ENCODE data around the gene TSPAN32.
"Not testable (repeated sequence)": the region's sequence is repeated elsewhere in the genome, so short reads cannot be mapped to it uniquely, and the experiment has no call there.

The TSPAN32 gene

GRCh38 chr11:2328656-2329354 lies 27.0 kb downstream of the TSPAN32 start:
- Mint-ChIP-seq H3K4me3 (no peak overlapping the region), H3K4me1 (ENCODE audit: low read depth) (no peaks in the 10 kb centered on the region), H3K27me3 (peaks cover 59% of the 10 kb centered on the region), H3K9me3 (peaks cover 25% of the 10 kb centered on the region), H3K27ac (no peak overlapping the region), H3K36me3 (ENCODE audit: low read depth) (peaks cover 10% of the 10 kb centered on the region)
- intact Hi-C loops (cut with micrococcal nuclease): no loop called here

- Mint-ChIP-seq H3K4me3 (no peak overlapping the region), H3K36me3 (ENCODE audit: low read depth) (peaks cover 10% of the 10 kb centered on the region), H3K4me1 (ENCODE audit: low read depth) (no peaks in the 10 kb centered on the region), H3K27me3 (peaks cover 56% of the 10 kb centered on the region), H3K27ac (no peak overlapping the region), H3K9me3 (peaks cover 25% of the 10 kb centered on the region)
- intact Hi-C loops (cut with micrococcal nuclease): no loop called here
These were observed 27.7 kb downstream of the TSPAN32 start for GRCh38 chr11:2329551-2329950.

DNA sequence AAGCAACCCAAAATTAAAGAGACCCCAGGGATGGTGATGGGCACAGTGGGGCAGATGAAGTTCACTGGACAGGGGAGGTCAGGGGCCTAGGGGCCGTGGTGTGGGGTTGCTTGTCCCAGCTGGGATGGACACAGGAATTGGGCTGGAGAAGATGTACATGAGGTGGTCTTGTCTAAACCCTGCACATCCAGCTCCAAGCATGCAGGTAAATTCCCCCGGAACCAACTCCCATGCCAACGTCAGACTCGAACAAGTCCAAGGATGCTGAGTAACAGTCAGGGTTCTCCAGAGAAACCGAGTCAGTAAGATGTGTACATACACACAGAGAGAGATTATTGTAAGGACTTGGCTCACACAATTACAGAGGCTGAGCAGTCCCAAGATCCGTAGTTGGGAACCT lies 28.9 kb downstream of the TSPAN32 start:
- Mint-ChIP-seq H3K4me1 (ENCODE audit: low read depth) (peaks cover 5% of the 10 kb centered on the region), H3K27ac (no peak overlapping the region), H3K9me3 (peaks cover 25% of the 10 kb centered on the region), H3K36me3 (ENCODE audit: low read depth) (peaks cover 10% of the 10 kb centered on the region), H3K27me3 (peaks cover 51% of the 10 kb centered on the region), H3K4me3 (no peak overlapping the region)
- intact Hi-C loops (cut with micrococcal nuclease): no loop called here

DNA sequence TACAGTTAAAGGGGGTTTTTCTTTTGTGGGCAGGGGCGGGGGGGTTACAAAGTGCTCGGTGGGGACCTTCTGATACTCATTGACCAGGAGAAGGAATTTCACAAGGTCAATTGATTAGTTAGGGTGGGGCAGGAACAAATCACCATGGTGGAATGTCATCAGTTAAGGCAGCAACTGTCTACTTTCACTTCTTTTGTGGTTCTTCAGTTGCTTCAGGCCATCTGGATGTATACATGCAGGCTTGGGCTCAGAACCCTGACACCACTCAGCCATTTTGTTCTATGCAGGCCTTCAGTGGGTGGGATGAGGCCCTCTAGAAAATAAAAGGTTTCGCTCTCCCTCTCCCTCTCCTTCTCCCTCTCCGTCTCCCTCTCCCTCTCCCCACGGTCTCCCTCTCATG lies 29.6 kb downstream of the TSPAN32 start:
- Mint-ChIP-seq H3K27me3 (peaks cover 51% of the 10 kb centered on the region), H3K4me1 (ENCODE audit: low read depth) (peaks cover 6% of the 10 kb centered on the region), H3K4me3 (no peak overlapping the region), H3K27ac (no peak overlapping the region), H3K36me3 (ENCODE audit: low read depth) (peaks cover 10% of the 10 kb centered on the region), H3K9me3 (peaks cover 25% of the 10 kb centered on the region)
- intact Hi-C loops (cut with micrococcal nuclease): no loop called here

- H3K4me1 Mint-ChIP-seq (ENCODE audit: low read depth): peaks cover 14% of the 10 kb centered on the region
- H3K4me3 Mint-ChIP-seq; H3K36me3 Mint-ChIP-seq (ENCODE audit: low read depth); intact Hi-C loops (cut with micrococcal nuclease); H3K27ac Mint-ChIP-seq: not testable (repeated sequence)
- H3K27me3 Mint-ChIP-seq: peaks cover 53% of the 10 kb centered on the region
- peaks cover 25% of the 10 kb centered on the region for H3K9me3 Mint-ChIP-seq
These were observed 30.8 kb downstream of the TSPAN32 start for GRCh38 chr11:2332569-2332968.

GRCh38 chr11:2333486-2334205 lies 31.8 kb downstream of the TSPAN32 start:
- H3K36me3 Mint-ChIP-seq (ENCODE audit: low read depth); H3K4me3 Mint-ChIP-seq; H3K27ac Mint-ChIP-seq; intact Hi-C loops (cut with micrococcal nuclease): not testable (repeated sequence)
- Mint-ChIP-seq H3K4me1 (ENCODE audit: low read depth) (peaks cover 24% of the 10 kb centered on the region), H3K9me3 (peaks cover 25% of the 10 kb centered on the region), H3K27me3 (peaks cover 50% of the 10 kb centered on the region)

GRCh38 chr11:2335286-2335685 lies 33.5 kb downstream of the TSPAN32 start:
- Mint-ChIP-seq H3K4me1 (ENCODE audit: low read depth) (peaks cover 28% of the 10 kb centered on the region), H3K9me3 (peaks cover 15% of the 10 kb centered on the region), H3K27me3 (peaks cover 46% of the 10 kb centered on the region)
- intact Hi-C loops (cut with micrococcal nuclease); H3K36me3 Mint-ChIP-seq (ENCODE audit: low read depth); H3K4me3 Mint-ChIP-seq; H3K27ac Mint-ChIP-seq: not testable (repeated sequence)

- H3K36me3 Mint-ChIP-seq (ENCODE audit: low read depth); H3K9me3 Mint-ChIP-seq; intact Hi-C loops (cut with micrococcal nuclease); H3K27ac Mint-ChIP-seq; H3K4me3 Mint-ChIP-seq: not testable (repeated sequence)
- Mint-ChIP-seq H3K27me3 (peaks cover 54% of the 10 kb centered on the region), H3K4me1 (ENCODE audit: low read depth) (peaks cover 28% of the 10 kb centered on the region)
These were observed 36.9 kb downstream of the TSPAN32 start for GRCh38 chr11:2338760-2339159.

- intact Hi-C loops (cut with micrococcal nuclease): no loop called here
These were observed 40.7 kb downstream of the TSPAN32 start for GRCh38 chr11:2342557-2342956.

GRCh38 chr11:2342981-2343380 lies 41.2 kb downstream of the TSPAN32 start:
- H3K4me3 Mint-ChIP-seq: no peak overlapping the region

More at GRCh38 chr11:2342557-2342956, 40.7 kb downstream of the TSPAN32 start:
- peaks cover 14% of the 10 kb centered on the region for H3K4me1 Mint-ChIP-seq (ENCODE audit: low read depth)
- no peak overlapping the region for H3K27ac Mint-ChIP-seq
- no peak overlapping the region for H3K4me3 Mint-ChIP-seq
- peaks cover 30% of the 10 kb centered on the region for H3K9me3 Mint-ChIP-seq
- H3K36me3 Mint-ChIP-seq (ENCODE audit: low read depth): no peaks in the 10 kb centered on the region
- peaks cover 52% of the 10 kb centered on the region for H3K27me3 Mint-ChIP-seq

DNA sequence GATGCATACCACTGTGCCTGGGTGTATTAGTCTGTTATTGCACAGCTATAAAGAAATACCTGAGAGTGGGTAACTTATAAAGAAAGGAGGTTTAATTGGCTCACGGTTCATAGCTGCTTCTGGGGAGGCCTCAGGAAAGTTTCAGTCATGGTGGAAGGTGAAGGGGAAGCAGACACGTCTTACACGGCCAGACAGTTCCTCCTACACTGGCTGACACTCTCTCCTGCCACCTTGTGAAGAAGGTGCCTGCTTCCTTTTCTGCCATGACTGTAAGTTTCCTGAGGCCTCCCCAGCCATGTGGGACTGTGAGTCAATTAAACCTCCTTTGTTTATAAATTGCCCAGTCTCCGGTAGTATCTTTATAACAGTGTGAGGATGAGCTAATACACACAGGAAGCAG lies 41.7 kb downstream of the TSPAN32 start:
- Mint-ChIP-seq H3K27me3 (peaks cover 53% of the 10 kb centered on the region), H3K36me3 (ENCODE audit: low read depth) (no peaks in the 10 kb centered on the region), H3K9me3 (peaks cover 30% of the 10 kb centered on the region), H3K4me3 (no peak overlapping the region), H3K27ac (no peak overlapping the region), H3K4me1 (ENCODE audit: low read depth) (peaks cover 5% of the 10 kb centered on the region)
- intact Hi-C loops (cut with micrococcal nuclease): no loop called here

More at GRCh38 chr11:2342981-2343380, 41.2 kb downstream of the TSPAN32 start:
- Mint-ChIP-seq H3K36me3 (ENCODE audit: low read depth) (no peaks in the 10 kb centered on the region), H3K9me3 (peaks cover 30% of the 10 kb centered on the region), H3K27ac (no peak overlapping the region), H3K4me1 (ENCODE audit: low read depth) (peaks cover 10% of the 10 kb centered on the region), H3K27me3 (peaks cover 49% of the 10 kb centered on the region)
- intact Hi-C loops (cut with micrococcal nuclease): no loop called here

- Mint-ChIP-seq H3K4me1 (ENCODE audit: low read depth) (no peaks in the 10 kb centered on the region), H3K36me3 (ENCODE audit: low read depth) (no peaks in the 10 kb centered on the region), H3K27ac (no peak overlapping the region), H3K4me3 (no peak overlapping the region), H3K9me3 (peaks cover 30% of the 10 kb centered on the region), H3K27me3 (peaks cover 48% of the 10 kb centered on the region)
- intact Hi-C loops (cut with micrococcal nuclease): no loop called here
These were observed 43.2 kb downstream of the TSPAN32 start for GRCh38 chr11:2345050-2345449.

DNA sequence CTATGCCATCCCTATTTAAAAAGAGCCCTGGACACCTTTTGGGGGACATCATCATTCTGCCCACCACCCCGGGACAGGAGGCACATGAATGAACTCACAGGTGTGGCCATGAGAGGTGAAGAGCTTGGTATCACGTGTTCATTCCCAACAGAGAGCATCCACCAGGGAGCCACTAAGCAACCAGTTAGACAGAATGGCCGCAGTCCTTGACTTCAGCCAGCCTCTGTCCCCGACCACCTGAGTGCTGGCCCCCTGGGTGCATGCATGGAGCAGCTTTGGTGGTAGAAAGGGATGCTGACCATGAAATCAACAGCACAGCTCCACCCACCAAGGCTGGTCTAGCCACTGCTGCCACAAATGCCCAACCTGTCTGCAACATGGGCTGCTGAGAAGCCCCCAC lies 44.2 kb downstream of the TSPAN32 start:
- H3K27ac Mint-ChIP-seq: no peak overlapping the region
- no peaks in the 10 kb centered on the region for H3K4me1 Mint-ChIP-seq (ENCODE audit: low read depth)
- H3K4me3 Mint-ChIP-seq: no peak overlapping the region
- no peaks in the 10 kb centered on the region for H3K36me3 Mint-ChIP-seq (ENCODE audit: low read depth)
- peaks cover 30% of the 10 kb centered on the region for H3K9me3 Mint-ChIP-seq
- intact Hi-C loops (cut with micrococcal nuclease): no loop called here
- H3K27me3 Mint-ChIP-seq: peaks cover 51% of the 10 kb centered on the region

GRCh38 chr11:2346586-2347307 lies 44.9 kb downstream of the TSPAN32 start:
- peaks cover 30% of the 10 kb centered on the region for H3K9me3 Mint-ChIP-seq
- H3K4me1 Mint-ChIP-seq (ENCODE audit: low read depth): no peaks in the 10 kb centered on the region
- intact Hi-C loops (cut with micrococcal nuclease): no loop called here
- H3K36me3 Mint-ChIP-seq (ENCODE audit: low read depth): no peaks in the 10 kb centered on the region
- H3K4me3 Mint-ChIP-seq: no peak overlapping the region
- peaks cover 53% of the 10 kb centered on the region for H3K27me3 Mint-ChIP-seq
- H3K27ac Mint-ChIP-seq: no peak overlapping the region

Data from dendritic cell treated with granulocyte-macrophage colony-stimulating factor and Interleukin-4, amounts not matched to agents 40 ng/mL and 50 ng/mL, for 4 days (primary cell).